GM13977 (cell line): ENCODE results near the gene DNAJA3.

ENCODE experiments used
- DNase-seq: peaks from one replicate; pipeline ENCODE4 v3.0.0; 2012; ENCODE audit warnings: low spot score
- in situ Hi-C: fragments of 300-500 bp; cut with MboI; formaldehyde crosslinking; loops from one replicate; pipeline ENCODE4 v1.12.0; 2022; ENCODE audit warnings: low sequenced_read_pairs, low pct_unique_long_range_greater_than_20kb, mixed read lengths, inconsistent platforms; ENCODE audit not compliant: unreplicated experiment
- TF ChIP-seq, protein P1 (sequence below): IDR thresholded peaks from 2 replicates; pipeline ENCODE4 v1.5.1; 2012; ENCODE audit warnings: mild to moderate bottlenecking, control low read depth; ENCODE audit not compliant: insufficient read depth; ENCODE audit errors: extremely low read depth, missing control alignments

The DNAJA3 gene

DNA sequence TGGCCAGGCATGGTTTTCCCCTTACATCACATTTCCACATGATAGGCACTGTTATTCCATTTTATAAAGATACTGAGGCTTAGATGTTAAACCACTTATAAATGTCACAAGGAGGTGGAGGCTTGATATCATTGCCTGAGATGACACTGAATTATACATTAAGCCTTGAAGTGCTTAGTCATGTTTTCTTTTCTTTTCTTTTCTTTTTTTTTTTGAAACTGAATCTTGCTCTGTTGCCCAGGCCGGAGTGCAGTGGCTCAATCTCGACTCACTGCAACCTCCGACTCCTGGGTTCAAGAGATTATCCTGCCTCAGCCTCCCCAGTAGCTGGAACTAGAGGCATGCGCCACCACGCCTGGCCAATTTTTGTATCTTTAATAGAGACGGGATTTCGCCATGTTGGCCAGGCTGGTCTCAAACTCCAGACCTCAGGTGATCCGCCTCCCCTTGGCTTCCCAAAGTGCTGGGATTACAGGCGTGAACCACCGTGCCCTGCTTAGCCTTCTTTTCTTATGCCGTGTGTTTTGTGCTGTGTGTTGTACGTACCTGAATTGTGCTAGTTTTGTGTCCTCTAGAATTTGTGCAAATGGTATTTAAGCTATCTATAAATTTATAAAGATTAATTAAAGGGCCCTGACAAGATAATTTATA lies 1.2 kb downstream of the DNAJA3 start:
- DNase-seq: no peak
- in situ Hi-C loops: no loop called here
- TF ChIP-seq, protein P1, sequence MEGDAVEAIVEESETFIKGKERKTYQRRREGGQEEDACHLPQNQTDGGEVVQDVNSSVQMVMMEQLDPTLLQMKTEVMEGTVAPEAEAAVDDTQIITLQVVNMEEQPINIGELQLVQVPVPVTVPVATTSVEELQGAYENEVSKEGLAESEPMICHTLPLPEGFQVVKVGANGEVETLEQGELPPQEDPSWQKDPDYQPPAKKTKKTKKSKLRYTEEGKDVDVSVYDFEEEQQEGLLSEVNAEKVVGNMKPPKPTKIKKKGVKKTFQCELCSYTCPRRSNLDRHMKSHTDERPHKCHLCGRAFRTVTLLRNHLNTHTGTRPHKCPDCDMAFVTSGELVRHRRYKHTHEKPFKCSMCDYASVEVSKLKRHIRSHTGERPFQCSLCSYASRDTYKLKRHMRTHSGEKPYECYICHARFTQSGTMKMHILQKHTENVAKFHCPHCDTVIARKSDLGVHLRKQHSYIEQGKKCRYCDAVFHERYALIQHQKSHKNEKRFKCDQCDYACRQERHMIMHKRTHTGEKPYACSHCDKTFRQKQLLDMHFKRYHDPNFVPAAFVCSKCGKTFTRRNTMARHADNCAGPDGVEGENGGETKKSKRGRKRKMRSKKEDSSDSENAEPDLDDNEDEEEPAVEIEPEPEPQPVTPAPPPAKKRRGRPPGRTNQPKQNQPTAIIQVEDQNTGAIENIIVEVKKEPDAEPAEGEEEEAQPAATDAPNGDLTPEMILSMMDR: no peak

DNA sequence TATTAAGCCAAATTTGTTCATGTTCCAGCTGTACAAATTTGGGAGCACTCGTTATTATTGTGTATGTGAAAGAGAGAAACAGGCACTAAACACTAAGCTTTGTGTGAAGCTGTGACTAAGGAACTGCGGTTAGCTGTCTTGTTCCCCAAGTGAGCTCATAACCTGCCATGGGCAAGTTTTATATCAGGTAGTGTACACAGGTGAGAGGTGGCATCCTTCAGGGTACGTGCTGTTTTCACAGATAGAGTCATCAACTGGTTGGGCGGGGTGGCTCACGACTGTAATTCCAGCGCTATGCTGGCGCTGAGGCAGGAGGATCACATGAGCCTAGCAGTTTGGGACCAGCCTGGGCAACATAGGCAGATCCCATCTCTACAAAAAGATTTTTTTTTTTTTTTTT lies 2.8 kb downstream of the DNAJA3 start:
- DNase-seq: no peak
- in situ Hi-C loops: no loop called here
- TF ChIP-seq, protein P1: no peak

DNA sequence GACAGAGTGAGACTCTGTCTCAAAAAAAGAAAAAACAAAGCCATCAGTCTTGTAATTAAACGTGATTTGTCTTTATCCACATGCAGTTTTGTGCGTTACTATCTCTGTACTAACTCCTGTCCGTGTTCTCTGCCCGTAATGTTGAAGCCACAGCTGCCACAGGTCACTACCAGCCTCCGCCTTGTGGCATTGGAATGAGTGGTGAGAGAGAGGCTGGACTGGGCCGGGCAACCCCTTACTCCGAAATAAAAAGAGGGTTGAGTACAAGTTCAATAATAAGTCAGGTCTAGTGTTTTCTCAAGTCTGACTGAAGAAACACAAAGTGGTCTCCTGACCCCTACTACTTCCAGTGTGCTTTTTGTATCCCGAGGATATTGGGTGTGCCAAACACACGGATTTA lies 5.4 kb downstream of the DNAJA3 start:
- TF ChIP-seq, protein P1: no peak
- DNase-seq: no peak
- in situ Hi-C loops: no loop called here

DNA sequence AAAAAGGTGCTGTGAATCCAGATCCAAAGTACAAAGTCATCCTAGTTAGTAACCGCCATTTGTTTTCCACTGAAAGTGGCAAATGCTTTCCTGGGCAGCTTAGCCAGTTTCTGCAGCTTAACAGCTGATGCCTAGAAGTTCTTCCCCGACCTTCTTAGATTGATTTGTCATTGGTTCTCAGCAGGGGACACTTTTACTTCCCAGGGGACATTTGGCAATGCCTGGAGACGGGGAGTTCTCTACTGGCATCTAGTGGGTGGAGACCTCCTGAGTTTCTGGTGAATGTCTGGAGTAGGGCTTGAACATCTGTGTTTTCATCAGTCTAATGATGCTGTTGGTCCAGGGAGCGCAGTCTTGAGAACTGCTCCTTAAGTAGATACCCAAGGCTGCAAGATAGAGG lies 7.6 kb downstream of the DNAJA3 start:
- DNase-seq: no peak
- in situ Hi-C loops: no loop called here
- TF ChIP-seq, protein P1: no peak

DNA sequence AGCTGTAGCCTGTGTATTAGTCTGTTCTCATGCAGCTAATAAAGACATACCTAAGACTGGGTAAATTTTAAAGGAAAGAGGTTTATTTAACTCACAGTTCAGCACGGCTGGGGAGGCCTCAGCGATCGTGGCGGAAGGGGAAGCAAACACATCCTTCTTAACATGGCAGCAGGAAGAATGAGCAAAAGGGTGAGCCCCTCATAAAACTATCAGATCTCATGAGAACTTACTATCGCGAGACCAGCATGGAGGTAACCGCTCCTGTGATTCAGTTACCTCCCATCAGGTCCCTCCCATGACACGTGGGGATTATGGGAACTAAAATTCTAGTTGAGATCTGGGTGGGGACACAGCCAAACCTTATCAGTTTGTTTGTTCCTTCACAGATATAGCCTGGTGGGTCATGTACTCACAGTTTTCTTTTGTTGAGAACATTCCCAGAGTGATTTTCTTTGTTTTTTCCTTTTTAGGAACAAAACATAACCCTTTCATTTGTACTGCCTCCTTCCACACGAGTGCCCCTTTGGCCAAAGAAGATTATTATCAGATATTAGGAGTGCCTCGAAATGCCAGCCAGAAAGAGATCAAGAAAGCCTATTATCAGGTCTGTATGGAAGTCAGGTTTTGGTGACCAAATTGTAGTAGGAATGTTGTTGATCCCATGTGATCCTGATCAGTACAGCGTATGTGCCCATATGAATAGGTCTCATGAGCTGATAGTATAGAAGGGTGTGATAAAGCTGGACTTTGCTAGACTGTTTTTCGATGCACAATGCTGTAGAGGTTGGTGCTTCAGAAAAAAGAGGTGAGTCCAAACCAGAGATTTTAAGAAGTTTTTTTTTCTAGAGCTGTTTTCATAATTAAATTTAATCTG lies 8.5 kb downstream of the DNAJA3 start:
- in situ Hi-C loops: no loop called here
- TF ChIP-seq, protein P1: no peak
- DNase-seq: no peak

DNA sequence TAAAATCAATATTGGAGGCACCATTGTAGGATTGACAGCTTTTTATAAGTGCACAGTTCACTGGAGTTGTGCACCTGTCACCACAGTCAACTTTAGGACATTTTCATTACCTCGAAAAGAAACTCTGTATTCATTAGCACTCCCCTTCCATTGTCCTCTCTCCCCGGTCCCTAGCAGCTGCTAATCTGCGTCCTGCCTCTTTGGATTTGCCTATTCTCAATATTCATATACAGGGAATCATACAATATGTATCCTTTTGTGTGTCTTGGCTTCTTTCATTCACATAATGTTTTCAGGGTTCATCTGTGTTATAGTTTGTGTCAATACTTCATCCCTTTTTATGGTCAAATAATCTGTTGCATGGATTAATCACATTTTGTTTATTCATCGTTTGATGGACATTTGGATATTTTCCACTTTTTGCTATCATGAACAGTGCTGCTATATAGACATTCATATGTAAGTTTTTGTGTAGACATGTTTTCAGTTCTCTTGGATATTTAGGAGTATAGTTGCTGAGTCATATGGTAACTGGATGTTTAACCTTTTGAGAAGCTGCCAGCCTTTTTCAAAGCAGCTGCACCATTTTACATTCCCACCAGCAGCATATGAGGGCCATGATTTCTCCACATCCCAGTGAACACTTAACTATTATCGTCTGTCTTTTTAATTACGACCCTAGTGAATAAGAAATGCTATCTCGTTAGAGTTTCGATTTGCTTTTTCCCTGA lies 9.8 kb downstream of the DNAJA3 start:
- in situ Hi-C loops: no loop called here
- DNase-seq: no peak
- TF ChIP-seq, protein P1: no peak
